SK-N-MC (cell line): ENCODE measurements around the gene ANKS1A.

ENCODE experiments used
- EZH2 ChIP-seq: fragments of 200-600 bp; sonication (generic); IDR thresholded peaks from one replicate; pipeline ENCODE4 v1.6.1; 2017; ENCODE audit warnings: antibody characterized with exemption
- POLR2AphosphoS5 ChIP-seq: IDR thresholded peaks from 2 replicates; pipeline ENCODE4 v1.6.1; 2012; ENCODE audit warnings: mild to moderate bottlenecking, low read depth, low read length, borderline replicate concordance

GRCh38 chr6:35050757-35051330, 161.8 kb downstream of the ANKS1A start:
- TF ChIP-seq EZH2 (no peak), POLR2AphosphoS5 (no peak)
